IPS DF 19.7 (cell line): Measurements from ENCODE around the gene INVS.
"Not testable (repeated sequence)": the region's sequence is repeated elsewhere in the genome, so short reads cannot be mapped to it uniquely, and the experiment has no call there.

Experiments used
- DNase-seq: peaks from one replicate; pipeline ENCODE4 v3.0.0-alpha.2; 2013; ENCODE audit warnings: low read depth, low spot score

Gene INVS

GRCh38 chr9:100196215-100196614 lies 97.2 kb downstream of the INVS start:
- DNase-seq = no peak

- no peak for DNase-seq
These were observed 97.8 kb downstream of the INVS start for GRCh38 chr9:100196828-100197227.

GRCh38 chr9:100197553-100197952 lies 98.5 kb downstream of the INVS start:
- no peak for DNase-seq

- no peak for DNase-seq
These were observed 103.8 kb downstream of the INVS start for GRCh38 chr9:100202806-100203205.

GRCh38 chr9:100204796-100205195 lies 105.8 kb downstream of the INVS start:
- no peak for DNase-seq

GRCh38 chr9:100206899-100207298 lies 107.9 kb downstream of the INVS start:
- DNase-seq = no peak

GRCh38 chr9:100208673-100209072 lies 109.6 kb downstream of the INVS start:
- no peak for DNase-seq

- DNase-seq = no peak
These were observed 112.4 kb downstream of the INVS start for GRCh38 chr9:100211476-100211875.

GRCh38 chr9:100213730-100214477 lies 114.9 kb downstream of the INVS start:
- no peak for DNase-seq

GRCh38 chr9:100216178-100216787 lies 117.2 kb downstream of the INVS start:
- peak; percentile 59 for DNase-seq

- DNase-seq = no peak
These were observed 118.5 kb downstream of the INVS start for GRCh38 chr9:100217536-100217935.

GRCh38 chr9:100219347-100219746 lies 120.3 kb downstream of the INVS start:
- DNase-seq = no peak

GRCh38 chr9:100220936-100221335 lies 121.9 kb downstream of the INVS start:
- DNase-seq = no peak

GRCh38 chr9:100221538-100221937 lies 122.5 kb downstream of the INVS start:
- DNase-seq = no peak

GRCh38 chr9:100222674-100223073 lies 123.6 kb downstream of the INVS start:
- no peak for DNase-seq

- no peak for DNase-seq
These were observed 128.6 kb downstream of the INVS start for GRCh38 chr9:100227636-100228035.

GRCh38 chr9:100228352-100228869 lies 129.4 kb downstream of the INVS start:
- DNase-seq = no peak

GRCh38 chr9:100229136-100229535 lies 130.1 kb downstream of the INVS start:
- DNase-seq = no peak

GRCh38 chr9:100229561-100229960 lies 130.5 kb downstream of the INVS start:
- DNase-seq = no peak

GRCh38 chr9:100236986-100237385 lies 137.9 kb downstream of the INVS start:
- not testable (repeated sequence) for DNase-seq

GRCh38 chr9:100240512-100240911 lies 141.5 kb downstream of the INVS start:
- DNase-seq = no peak

- no peak for DNase-seq
These were observed 168.2 kb downstream of the INVS start for GRCh38 chr9:100267211-100267610.

GRCh38 chr9:100268271-100268670 lies 169.2 kb downstream of the INVS start:
- no peak for DNase-seq
